OCI-LY3 (cell line): ENCODE measurements around the gene DNAI1.

Experiments
- H2AFZ ChIP-seq: fragments of 200-600, 300-600 bp; shearing (Covaris generic); 2 replicates; pipeline ENCODE4 v1.6.0; 2014; ENCODE audit warnings: antibody characterized with exemption, low read depth, low read length
- H3K27ac ChIP-seq: fragments of 200-600, 300-600 bp; sonication (generic); 2 replicates; pipeline ENCODE4 v1.5.1; 2014; ENCODE audit warnings: mild to moderate bottlenecking, low read length, moderate library complexity, mixed read lengths
- H3K27me3 ChIP-seq: fragments of 200-600, 300-600 bp; sonication (generic); 2 replicates; pipeline ENCODE4 v1.6.1; 2014; ENCODE audit warnings: low read depth, low read length, mixed read lengths
- H3K36me3 ChIP-seq: fragments of 200-600, 300-600 bp; sonication (generic); replicated peaks from 2 replicates; pipeline ENCODE3; 2014; ENCODE audit warnings: low read depth, low read length, mixed read lengths
- H3K4me1 ChIP-seq: fragments of 300-600, 200-600 bp; sonication (generic); 2 replicates; pipeline ENCODE4 v1.6.1; 2014; ENCODE audit warnings: low read length, mixed read lengths
- H3K4me2 ChIP-seq: fragments of 200-600, 300-600 bp; sonication (generic); 2 replicates; pipeline ENCODE4 v1.6.1; 2014; ENCODE audit warnings: low read length, mixed read lengths
- H3K4me3 ChIP-seq: fragments of 300-600, 200-600 bp; sonication (generic); 2 replicates; pipeline ENCODE4 v1.5.1; 2014; ENCODE audit warnings: antibody characterized with exemption, mild to moderate bottlenecking, low read length, moderate library complexity
- H3K79me2 ChIP-seq: fragments of 300-600, 200-600 bp; shearing (Covaris generic); 2 replicates; pipeline ENCODE4 v1.6.1; 2014; ENCODE audit warnings: mild to moderate bottlenecking, low read length, mixed read lengths
- H3K9ac ChIP-seq: fragments of 300-600, 200-600 bp; shearing (Covaris generic); 2 replicates; pipeline ENCODE4 v1.6.0; 2014; ENCODE audit warnings: mild to moderate bottlenecking, low read length, moderate library complexity
- H3K9me3 ChIP-seq: fragments of 200-600, 300-600 bp; shearing (Covaris generic); 2 replicates; pipeline ENCODE4 v1.6.1; 2014; ENCODE audit warnings: low read length, mixed read lengths; ENCODE audit not compliant: insufficient read depth
- H4K20me1 ChIP-seq: fragments of 200-600, 300-600 bp; sonication (generic); 2 replicates; pipeline ENCODE4 v1.6.1; 2016; ENCODE audit warnings: low read length, mixed read lengths; ENCODE audit not compliant: insufficient read depth
- EZH2phosphoT487 ChIP-seq: fragments of 200-600 bp; shearing (Covaris generic); IDR thresholded peaks from 2 replicates; pipeline ENCODE4 v1.6.1; 2018; ENCODE audit warnings: antibody characterized with exemption, mixed run types, low read depth
- TF ChIP-seq, protein P1 (sequence below): fragments of 200-600, 300-600 bp; sonication (generic); IDR thresholded peaks from 2 replicates; pipeline ENCODE4 v1.5.1; 2014; ENCODE audit warnings: antibody characterized with exemption, low read length, low read depth

The DNAI1 gene

GRCh38 chr9:34484678-34485077 is 26.1 kb downstream of the DNAI1 start:
- no peak overlapping the region for H3K4me2 ChIP-seq
- H3K27me3 ChIP-seq = peaks cover 23% of the 10 kb centered on the region

GRCh38 chr9:34485822-34486221 is 27.2 kb downstream of the DNAI1 start:
- H2AFZ ChIP-seq = no peak overlapping the region
- no peak overlapping the region for H3K9ac ChIP-seq
- H4K20me1 ChIP-seq = peaks cover 10% of the 10 kb centered on the region; the same call in 1 of the 2 replicates
- H3K36me3 ChIP-seq = no peaks in the 10 kb centered on the region
- H3K4me3 ChIP-seq = no peak overlapping the region
- no peaks in the 10 kb centered on the region for H3K9me3 ChIP-seq
- H3K4me1 ChIP-seq = peaks cover 13% of the 10 kb centered on the region
- H3K27ac ChIP-seq = no peak overlapping the region
- H3K79me2 ChIP-seq = no peaks in the 10 kb centered on the region
- H3K27me3 ChIP-seq = peaks cover 32% of the 10 kb centered on the region
- no peak overlapping the region for H3K4me2 ChIP-seq
- TF ChIP-seq EZH2phosphoT487 = no peak
- TF ChIP-seq, protein P1, sequence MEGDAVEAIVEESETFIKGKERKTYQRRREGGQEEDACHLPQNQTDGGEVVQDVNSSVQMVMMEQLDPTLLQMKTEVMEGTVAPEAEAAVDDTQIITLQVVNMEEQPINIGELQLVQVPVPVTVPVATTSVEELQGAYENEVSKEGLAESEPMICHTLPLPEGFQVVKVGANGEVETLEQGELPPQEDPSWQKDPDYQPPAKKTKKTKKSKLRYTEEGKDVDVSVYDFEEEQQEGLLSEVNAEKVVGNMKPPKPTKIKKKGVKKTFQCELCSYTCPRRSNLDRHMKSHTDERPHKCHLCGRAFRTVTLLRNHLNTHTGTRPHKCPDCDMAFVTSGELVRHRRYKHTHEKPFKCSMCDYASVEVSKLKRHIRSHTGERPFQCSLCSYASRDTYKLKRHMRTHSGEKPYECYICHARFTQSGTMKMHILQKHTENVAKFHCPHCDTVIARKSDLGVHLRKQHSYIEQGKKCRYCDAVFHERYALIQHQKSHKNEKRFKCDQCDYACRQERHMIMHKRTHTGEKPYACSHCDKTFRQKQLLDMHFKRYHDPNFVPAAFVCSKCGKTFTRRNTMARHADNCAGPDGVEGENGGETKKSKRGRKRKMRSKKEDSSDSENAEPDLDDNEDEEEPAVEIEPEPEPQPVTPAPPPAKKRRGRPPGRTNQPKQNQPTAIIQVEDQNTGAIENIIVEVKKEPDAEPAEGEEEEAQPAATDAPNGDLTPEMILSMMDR = no peak

More at GRCh38 chr9:34484678-34485077, 26.1 kb downstream of the DNAI1 start:
- H3K4me1 ChIP-seq = peaks cover 13% of the 10 kb centered on the region
- H3K9me3 ChIP-seq = no peaks in the 10 kb centered on the region
- H3K36me3 ChIP-seq = no peaks in the 10 kb centered on the region
- H4K20me1 ChIP-seq = peaks cover 3% of the 10 kb centered on the region; the same call in 1 of the 2 replicates
- H3K27ac ChIP-seq = no peak overlapping the region
- no peak overlapping the region for H3K9ac ChIP-seq
- H3K4me3 ChIP-seq = no peak overlapping the region
- TF ChIP-seq, protein P1 = no peak
- no peak for TF ChIP-seq EZH2phosphoT487
- H3K79me2 ChIP-seq = no peaks in the 10 kb centered on the region
- no peak overlapping the region for H2AFZ ChIP-seq

GRCh38 chr9:34486572-34486971 is 28.0 kb downstream of the DNAI1 start:
- TF ChIP-seq EZH2phosphoT487 = no peak
- TF ChIP-seq, protein P1 = no peak
- H3K4me3 ChIP-seq = no peak overlapping the region
- H3K4me2 ChIP-seq = peak overlapping the region; percentile 34
- H3K36me3 ChIP-seq = no peaks in the 10 kb centered on the region
- no peaks in the 10 kb centered on the region for H3K9me3 ChIP-seq
- H3K79me2 ChIP-seq = no peaks in the 10 kb centered on the region
- H3K4me1 ChIP-seq = peaks cover 13% of the 10 kb centered on the region
- peaks cover 37% of the 10 kb centered on the region for H3K27me3 ChIP-seq
- H2AFZ ChIP-seq = no peak overlapping the region
- H4K20me1 ChIP-seq = peaks cover 10% of the 10 kb centered on the region; the same call in 1 of the 2 replicates
- no peak overlapping the region for H3K9ac ChIP-seq
- H3K27ac ChIP-seq = no peak overlapping the region

DNA sequence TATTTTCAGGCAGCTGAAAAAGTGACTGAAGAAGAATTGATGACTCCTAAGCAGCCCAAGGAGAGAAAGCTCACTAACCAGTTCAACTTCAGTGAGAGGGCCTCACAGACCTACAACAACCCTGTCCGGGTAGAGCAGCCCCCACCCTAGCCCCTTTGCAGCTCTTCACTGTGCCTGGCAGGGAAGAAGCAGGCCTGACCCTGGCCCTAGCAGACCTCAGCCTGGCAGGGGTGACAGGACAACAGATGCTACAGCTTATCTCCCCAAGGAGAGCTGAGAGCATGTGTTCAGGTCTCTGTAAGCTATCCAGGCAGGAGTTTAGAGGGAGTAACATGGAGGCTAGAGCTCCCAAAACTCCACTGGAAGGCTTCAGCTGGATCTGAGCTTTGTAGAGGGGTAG is 31.8 kb downstream of the DNAI1 start:
- no peak overlapping the region for H3K4me3 ChIP-seq
- no peak overlapping the region for H2AFZ ChIP-seq
- no peaks in the 10 kb centered on the region for H3K79me2 ChIP-seq
- H3K27me3 ChIP-seq = peaks cover 41% of the 10 kb centered on the region
- H4K20me1 ChIP-seq = peaks cover 21% of the 10 kb centered on the region; the same call in 1 of the 2 replicates
- H3K36me3 ChIP-seq = no peaks in the 10 kb centered on the region
- TF ChIP-seq, protein P1 = no peak
- TF ChIP-seq EZH2phosphoT487 = no peak
- H3K4me2 ChIP-seq = no peak overlapping the region
- no peaks in the 10 kb centered on the region for H3K9me3 ChIP-seq
- no peak overlapping the region for H3K9ac ChIP-seq
- H3K27ac ChIP-seq = no peak overlapping the region
- H3K4me1 ChIP-seq = peaks cover 10% of the 10 kb centered on the region
